Adrenal gland (tissue), 12 donors: Measurements from ENCODE around the gene EVL. TPM values are rescaled to one million over a fixed set of nuclear protein-coding genes. Genes with fewer than 3 reads are reported as not detected.

ENCODE experiments used
- DNase-seq, 7 donors: peaks; one replicate each; pipeline ENCODE4 v3.0.0-alpha.2; 2019 to 2020
- H3K27ac ChIP-seq, 5 donors: fragments of 200-600 bp; sonication (generic) in 4 of 5; 1 replicate in 3 of 5; 2 replicates in 2 of 5; pipeline versions ENCODE4 v1.5.1 to v1.8.0; 2016 to 2020; ENCODE audit warnings: mild to moderate bottlenecking in 1 of 5
- H3K27me3 ChIP-seq: fragments of 200-600 bp; 2 replicates; pipeline ENCODE4 v1.8.0; 2021
- H3K36me3 ChIP-seq, 2 donors: fragments of 200-600 bp; replicated peaks in 1 of 2; 1 replicate in 1 of 2; 2 replicates in 1 of 2; pipeline versions ENCODE4 v1.5.1 to v1.8.0; 2018 to 2022
- H3K4me1 ChIP-seq, 2 donors: fragments of 200-600 bp; replicated peaks in 1 of 2; 1 replicate in 1 of 2; 2 replicates in 1 of 2; pipeline versions ENCODE4 v1.5.1 to v1.8.0; 2018 to 2021
- H3K4me3 ChIP-seq, 4 donors: fragments of 200-600 bp; sonication (generic) in 3 of 4; one replicate each; pipeline ENCODE4 v1.5.1; 2016 to 2018
- H3K9me3 ChIP-seq, 3 donors: fragments of 200-600 bp; sonication (generic) in 1 of 3; replicated peaks in 1 of 3; 1 replicate in 2 of 3; 2 replicates in 1 of 3; pipeline versions ENCODE4 v1.5.1 to v1.8.0; 2016 to 2021
- CTCF ChIP-seq, 6 experiments: fragments of 450-650 bp in 4 of 6; fragments of 200-600 bp in 2 of 6; sonication (generic) in 1 of 6; IDR thresholded peaks; 1 replicate in 5 of 6; 2 replicates in 1 of 6; pipeline versions ENCODE4 v1.5.1 to v1.8.0; 2016 to 2021; ENCODE audit warnings: antibody characterized with exemption in 6 of 6, mild to moderate bottlenecking in 2 of 6, moderate library complexity in 1 of 6
- POLR2A ChIP-seq, 2 donors: fragments of 450-650 bp; IDR thresholded peaks; one replicate each; pipeline ENCODE4 v1.6.1; 2017; ENCODE audit warnings: antibody characterized with exemption in 2 of 2, mild to moderate bottlenecking in 2 of 2, moderate library complexity in 1 of 2
- WGBS, 4 donors: extraction: QIAGEN DNeasy Blood & Tissue Kit in 2 of 4; methylation state at CpG; one replicate each; pipeline versions ENCODE4 v1.1.5 to v1.1.7; 2013 to 2017; 5-methylcytosine and 5-hydroxymethylcytosine counted together
- intact Hi-C, 2 donors: fragments of 100-400 bp; cut with DNase I; formaldehyde crosslinking; loops; one replicate each; pipeline versions ENCODE4 v1.14.1 to v1.15.0; 2022 to 2023
- polyA plus RNA-seq, 3 donors: library from polyadenylated mRNA; stranded (reverse); fragments of 200-250 nt in 2 of 3; fragments of 350-450 nt in 1 of 3; fragmentation: Illumina TruSeq in 1 of 3; extraction: RNeasy Lipid Tissue Mini Kit (QIAGEN cat#74804) in 1 of 3; gene quantifications; one replicate each; pipeline ENCODE4 v1.2.3, GENCODE V29; 2013 to 2014
- total RNA-seq, 9 donors: library from RNA; depleted of rRNA in 4 of 9; stranded (reverse); fragments of >200 nt in 4 of 9; fragments of 120-200 nt in 1 of 9; fragmentation: NEBNext Ultra II Directional in 1 of 9; extraction: Animal tissue kit (Norgen Biotek cat#: 25700) in 1 of 9; gene quantifications; one replicate each; pipeline versions ENCODE4 v1.1.0 to v1.2.4, GENCODE V29; 2013 to 2023
- donor health status: healthy with polysubstance abuse.
- donor health status: Bipolar disorder and iron deficiency.
- donor health status: DM: yes; HTN: yes; CAD: no.
- donor health status: DM: no; HTN: no; CAD: no.
- donor health status: DM: no; HTN: no; CAD: no.
- donor health status: DM: yes; HTN: yes; CAD: no.

EVL gene
- total and polyA plus RNA-seq, 12 donors = 23.7 to 209 (median 46.8) TPM

GRCh38 chr14:100143523-100143922 lies 78.3 kb downstream of the EVL start:
- 90 to 97% (median 95%) methylated on average over 4 to 18 of the region's 18 CpGs for WGBS, 4 donors
- no peaks in the 10 kb centered on the region for H3K9me3 ChIP-seq
- H3K27me3 ChIP-seq = no peaks in the 10 kb centered on the region
- intact Hi-C loops = no loop called here
- H3K36me3 ChIP-seq = no peaks in the 10 kb centered on the region
- no peak overlapping the region for H3K27ac ChIP-seq
- no peak for DNase-seq
- TF ChIP-seq POLR2A (IDR thresholded peaks at IDR 0.05) = no peak
- no peak for TF ChIP-seq CTCF (IDR thresholded peaks at IDR 0.05)
- no peak overlapping the region for H3K4me3 ChIP-seq
- H3K4me1 ChIP-seq = no peaks in the 10 kb centered on the region

GRCh38 chr14:100143934-100144333 lies 78.7 kb downstream of the EVL start:
- Histone ChIP-seq H3K27me3 (no peaks in the 10 kb centered on the region), H3K36me3 (no peaks in the 10 kb centered on the region), H3K27ac (no peak overlapping the region), H3K9me3 (no peaks in the 10 kb centered on the region), H3K4me3 (no peak overlapping the region), H3K4me1 (no peaks in the 10 kb centered on the region)
- no peak for DNase-seq
- no peak for TF ChIP-seq CTCF (IDR thresholded peaks at IDR 0.05)
- intact Hi-C loops = no loop called here
- 94 to 98% (median 96%) methylated on average over 17 to 23 of the region's 23 CpGs for WGBS, 4 donors

GRCh38 chr14:100144645-100144995 lies 79.4 kb downstream of the EVL start:
- no peaks in the 10 kb centered on the region for H3K27me3 ChIP-seq
- H3K36me3 ChIP-seq = no peaks in the 10 kb centered on the region
- no peak for TF ChIP-seq CTCF (IDR thresholded peaks at IDR 0.05)
- TF ChIP-seq POLR2A (IDR thresholded peaks at IDR 0.05) = no peak
- no peak for DNase-seq
- no peak overlapping the region for H3K4me3 ChIP-seq
- no peaks in the 10 kb centered on the region for H3K4me1 ChIP-seq
- WGBS, 4 donors = 46 to 80% (median 54%) methylated on average over 1 to 4 of the region's 4 CpGs
- H3K27ac ChIP-seq = no peak overlapping the region
- H3K9me3 ChIP-seq = no peaks in the 10 kb centered on the region
- intact Hi-C loops = no loop called here

GRCh38 chr14:100144996-100145646 lies 79.9 kb downstream of the EVL start:
- 65 to 87% (median 77%) methylated on average over 3 to 18 of the region's 18 CpGs for WGBS, 4 donors
- Histone ChIP-seq H3K4me1 (no peaks in the 10 kb centered on the region), H3K36me3 (no peaks in the 10 kb centered on the region), H3K27me3 (no peaks in the 10 kb centered on the region), H3K4me3 (no peak overlapping the region), H3K9me3 (no peaks in the 10 kb centered on the region), H3K27ac (no peak overlapping the region)
- intact Hi-C loops = no loop called here
- TF ChIP-seq POLR2A (IDR thresholded peaks at IDR 0.05) = no peak
- no peak for TF ChIP-seq CTCF (IDR thresholded peaks at IDR 0.05)
- DNase-seq = no peak
